Activated effector memory CD4-positive, alpha-beta T cell treated with Interleukin-2 at 50 U/mL for 16 hours (primary cell): Measurements from ENCODE around the gene ACOT7.
"Not testable (repeated sequence)": the region's sequence is repeated elsewhere in the genome, so short reads cannot be mapped to it uniquely, and the experiment has no call there.

ENCODE experiments used
- DNase-seq: peaks from one replicate; pipeline ENCODE4 v3.0.0-alpha.2; 2020

The ACOT7 gene, protein sequence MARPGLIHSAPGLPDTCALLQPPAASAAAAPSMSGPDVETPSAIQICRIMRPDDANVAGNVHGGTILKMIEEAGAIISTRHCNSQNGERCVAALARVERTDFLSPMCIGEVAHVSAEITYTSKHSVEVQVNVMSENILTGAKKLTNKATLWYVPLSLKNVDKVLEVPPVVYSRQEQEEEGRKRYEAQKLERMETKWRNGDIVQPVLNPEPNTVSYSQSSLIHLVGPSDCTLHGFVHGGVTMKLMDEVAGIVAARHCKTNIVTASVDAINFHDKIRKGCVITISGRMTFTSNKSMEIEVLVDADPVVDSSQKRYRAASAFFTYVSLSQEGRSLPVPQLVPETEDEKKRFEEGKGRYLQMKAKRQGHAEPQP

GRCh38 chr1:6393400-6394187, at the start of gene ACOT7:
ACOT7 (minus strand) TSS chr1:6393767; CDS start chr1:6393399, 368 bp downstream.
- peak; percentile 87 for DNase-seq

DNA sequence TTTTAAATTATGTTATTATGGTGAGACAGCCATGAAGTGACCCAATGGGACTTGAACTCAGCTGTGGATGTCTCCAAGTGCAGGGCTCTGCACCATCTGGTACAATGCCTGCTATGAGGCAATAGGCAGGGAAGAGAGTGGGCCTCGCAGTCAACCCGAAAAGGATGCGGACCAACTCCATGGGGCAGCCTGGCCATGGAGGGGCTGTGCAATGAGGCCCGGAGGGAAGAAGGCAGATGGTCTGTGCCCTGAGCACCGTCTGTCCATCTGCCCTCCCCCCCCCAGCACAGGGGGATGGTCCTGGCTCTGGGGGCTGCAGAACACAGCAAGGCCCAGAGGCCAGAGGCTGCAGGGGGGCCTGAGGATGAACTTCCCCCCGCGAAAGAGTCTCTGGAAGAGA, 48.0 kb upstream of the ACOT7 start:
- DNase-seq = no peak

DNA sequence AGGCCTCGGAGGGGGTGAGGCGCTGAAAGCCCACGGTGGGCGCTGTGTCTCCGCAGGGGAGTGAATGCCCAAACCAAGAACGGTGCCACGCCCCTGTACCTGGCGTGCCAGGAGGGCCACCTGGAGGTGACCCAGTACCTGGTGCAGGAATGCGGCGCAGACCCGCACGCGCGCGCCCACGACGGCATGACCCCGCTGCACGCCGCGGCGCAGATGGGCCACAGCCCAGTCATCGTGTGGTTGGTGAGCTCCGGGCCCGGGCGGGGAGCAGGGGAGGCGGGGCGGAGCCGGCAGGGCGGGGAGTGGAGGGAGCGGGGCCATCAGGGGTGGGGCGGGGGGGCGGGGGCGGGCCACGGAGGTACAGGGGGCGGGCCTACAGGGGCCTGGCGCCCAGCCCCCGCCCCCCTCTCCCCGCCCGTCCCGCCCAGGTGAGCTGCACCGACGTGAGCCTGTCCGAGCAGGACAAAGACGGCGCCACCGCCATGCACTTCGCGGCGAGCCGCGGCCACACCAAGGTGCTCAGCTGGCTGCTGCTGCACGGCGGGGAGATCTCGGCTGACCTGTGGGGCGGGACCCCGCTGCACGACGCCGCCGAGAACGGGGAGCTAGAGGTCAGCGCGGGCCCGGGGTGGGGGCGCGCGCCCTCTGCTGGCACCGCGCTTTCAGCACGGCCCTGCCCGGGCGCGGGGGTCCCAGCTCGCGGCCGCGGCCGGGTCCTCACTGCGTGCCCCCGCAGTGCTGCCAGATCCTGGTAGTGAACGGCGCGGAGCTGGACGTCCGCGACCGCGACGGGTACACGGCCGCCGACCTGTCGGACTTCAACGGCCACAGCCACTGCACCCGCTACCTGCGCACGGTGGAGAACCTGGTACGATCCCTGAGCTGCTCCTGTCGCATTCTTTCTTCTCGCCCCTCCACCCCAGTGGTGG, 46.9 kb upstream of the ACOT7 start:
- DNase-seq = peak; percentile 73

GRCh38 chr1:6438047-6438525, 44.5 kb upstream of the ACOT7 start:
- peak; percentile 59 for DNase-seq

DNA sequence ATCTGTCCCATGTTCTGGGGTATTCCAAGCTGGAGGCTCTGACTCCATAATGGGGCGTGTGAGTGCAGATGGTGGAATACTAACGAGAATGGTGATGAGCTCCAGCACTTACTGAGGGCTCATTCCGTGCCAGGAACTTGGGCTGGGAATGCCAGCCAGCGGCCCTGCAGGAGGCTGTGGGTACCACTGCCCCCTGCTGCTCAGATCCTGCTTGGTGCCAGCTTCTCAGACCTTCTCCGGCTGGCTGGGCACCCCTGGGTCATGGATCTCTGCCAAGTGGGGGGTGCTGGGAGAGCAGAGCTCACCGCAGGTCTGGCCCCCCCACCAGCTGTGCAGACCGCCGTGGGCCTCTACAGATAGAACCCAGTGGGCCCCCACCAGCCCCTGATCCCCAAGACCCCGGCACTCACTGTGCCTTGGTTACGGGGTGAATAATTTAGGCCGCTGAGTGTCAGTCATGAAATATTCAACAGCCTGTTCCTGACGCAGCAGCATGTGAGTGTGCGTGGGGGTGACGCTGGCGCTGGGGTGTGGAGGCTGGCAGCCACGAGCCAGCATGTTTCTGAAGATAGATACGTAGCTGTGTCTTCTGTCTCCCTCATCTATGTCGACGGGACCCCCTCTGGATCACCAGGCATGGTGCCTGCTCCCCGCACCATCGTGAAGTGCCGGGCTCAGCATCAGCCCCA, 43.6 kb upstream of the ACOT7 start:
- not testable (repeated sequence) for DNase-seq

GRCh38 chr1:6436277-6436676, 42.7 kb upstream of the ACOT7 start:
- not testable (repeated sequence) for DNase-seq

GRCh38 chr1:6435547-6435946, 42.0 kb upstream of the ACOT7 start:
- DNase-seq = no peak

DNA sequence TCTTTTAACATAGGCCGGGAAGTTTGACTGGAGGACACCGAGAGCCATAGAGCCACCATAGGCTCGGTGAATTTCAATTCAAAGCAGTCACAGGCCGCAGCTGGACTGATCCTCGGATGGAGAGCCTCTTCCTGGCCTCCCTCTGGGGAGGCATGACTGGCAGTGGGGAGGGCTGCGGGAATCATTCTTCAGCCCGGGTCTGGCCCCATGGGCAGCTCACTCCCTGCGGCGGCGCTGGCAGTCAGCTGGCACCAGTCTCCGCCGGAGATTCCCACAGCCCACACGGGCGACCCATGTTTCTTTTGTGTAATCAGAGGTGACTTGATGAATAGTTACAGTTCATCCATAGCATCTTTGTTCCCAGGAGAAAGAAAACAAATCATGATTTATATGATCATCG, 41.6 kb upstream of the ACOT7 start:
- no peak for DNase-seq

- DNase-seq = no peak
Measured at GRCh38 chr1:6434186-6434585, 40.6 kb upstream of the ACOT7 start.

- not testable (repeated sequence) for DNase-seq
Measured at GRCh38 chr1:6431645-6432579, 38.3 kb upstream of the ACOT7 start.

DNA sequence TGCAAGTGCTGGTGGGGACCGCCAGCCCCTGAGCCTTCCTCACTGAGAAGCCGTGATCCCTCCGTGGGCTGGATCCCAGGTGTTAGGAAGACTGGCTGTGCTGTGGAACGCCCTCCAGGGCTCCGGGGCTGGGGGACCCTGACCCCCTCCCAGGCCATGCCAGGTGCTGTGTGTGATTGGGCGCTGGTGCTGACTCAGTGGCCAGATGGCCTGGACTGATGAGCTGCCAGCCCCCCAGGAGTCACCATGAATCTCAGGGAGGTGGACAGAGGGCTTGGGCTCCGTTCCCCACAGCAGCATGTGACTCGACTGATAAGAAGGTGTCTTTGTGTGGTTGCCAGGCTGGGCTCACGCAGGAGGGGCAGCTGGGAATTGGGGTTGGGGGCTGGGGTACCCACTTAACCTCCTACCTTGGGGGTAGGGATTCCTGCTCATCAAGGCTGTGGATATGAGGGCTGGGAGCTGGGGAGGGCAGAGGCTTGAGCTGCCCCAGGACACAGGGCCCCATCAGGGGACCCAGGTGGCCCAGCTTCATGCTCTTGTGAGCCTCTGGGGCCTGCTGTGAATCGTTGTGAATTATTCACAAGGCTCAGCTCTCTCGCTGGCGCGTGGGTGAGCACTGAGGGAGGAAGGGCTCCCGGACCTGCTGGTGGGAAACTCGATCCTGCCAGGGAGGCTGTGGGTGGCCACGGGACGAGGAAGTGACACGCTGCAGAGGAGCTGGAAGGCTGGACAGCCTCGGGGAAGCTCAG, 36.3 kb upstream of the ACOT7 start:
- DNase-seq = not testable (repeated sequence)

DNA sequence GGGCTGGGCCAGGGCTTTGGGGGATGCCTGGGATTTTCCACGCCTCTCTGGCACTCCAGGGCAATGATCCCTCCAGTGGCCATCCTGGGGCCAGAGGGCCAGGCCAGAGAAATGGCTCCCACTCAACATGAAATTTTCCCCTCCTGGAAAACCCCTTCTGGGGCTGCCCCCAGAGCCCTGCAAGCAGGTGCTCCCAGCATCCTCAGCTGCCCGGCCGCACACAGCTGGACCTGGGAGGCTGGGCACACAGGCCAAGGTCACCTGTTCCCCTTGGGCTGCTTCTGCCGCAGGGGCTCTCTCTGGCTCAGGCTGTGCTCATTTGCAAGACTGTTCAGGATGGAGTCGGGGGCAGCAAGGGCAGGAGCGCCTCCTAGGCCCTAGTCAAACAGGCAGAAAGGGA, 34.9 kb upstream of the ACOT7 start:
- not testable (repeated sequence) for DNase-seq

- no peak for DNase-seq
Measured at GRCh38 chr1:6427441-6428390, 34.1 kb upstream of the ACOT7 start.

- no peak for DNase-seq
Measured at GRCh38 chr1:6426972-6427350, 33.4 kb upstream of the ACOT7 start.

- no peak for DNase-seq
Measured at GRCh38 chr1:6426277-6426971, 32.9 kb upstream of the ACOT7 start.

DNA sequence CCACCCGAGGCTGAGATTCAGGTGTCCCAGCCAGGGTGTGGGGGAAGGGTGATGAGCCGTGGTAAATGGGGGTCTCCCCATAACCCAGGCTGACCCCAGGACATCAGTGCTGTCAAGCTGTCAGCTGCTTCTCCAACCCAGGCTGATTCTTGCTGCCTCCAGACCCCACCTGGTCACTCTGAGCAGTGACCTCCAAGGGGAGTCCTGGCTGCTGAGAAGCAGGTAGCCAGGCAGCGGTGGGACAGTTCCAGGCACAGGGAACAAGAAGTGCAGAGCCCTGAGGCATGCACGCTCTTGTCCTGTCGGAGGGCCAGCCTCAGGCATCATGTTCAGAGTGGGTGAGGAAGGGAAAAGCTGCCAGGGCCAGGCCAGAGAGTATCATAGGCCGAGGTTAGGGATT, 32.1 kb upstream of the ACOT7 start:
- DNase-seq = no peak

- DNase-seq = no peak
Measured at GRCh38 chr1:6424619-6425593, 31.3 kb upstream of the ACOT7 start, which contains the start of gene ESPN. ESPN (plus strand) TSS chr1:6424776; CDS start chr1:6424956, 180 bp downstream.
